Upper lobe of right lung (tissue), 1 donor: ENCODE measurements around the gene ZSCAN16. TPM values are rescaled to one million over a fixed set of nuclear protein-coding genes. Genes with fewer than 3 reads are reported as not detected.

Experiments used
- ATAC-seq: fragments of 200-7000 bp; cut with Tn5 transposase; one replicate; pipeline ENCODE4 v1.9.1; 2020; ENCODE audit warnings: mild to moderate bottlenecking, moderate library complexity
- DNase-seq: peaks from one replicate; pipeline ENCODE4 v3.0.0-alpha.2; 2020
- H3K27ac ChIP-seq: fragments of 200-600 bp; one replicate; pipeline ENCODE4 v1.8.0; 2022
- H3K27me3 ChIP-seq: fragments of 200-600 bp; one replicate; pipeline ENCODE4 v1.8.0; 2022; ENCODE audit warnings: mild to moderate bottlenecking
- H3K36me3 ChIP-seq: fragments of 200-600 bp; one replicate; pipeline ENCODE4 v1.8.0; 2022
- H3K4me1 ChIP-seq: fragments of 200-600 bp; one replicate; pipeline ENCODE4 v1.8.0; 2022
- H3K4me3 ChIP-seq: fragments of 200-600 bp; one replicate; pipeline ENCODE4 v1.8.0; 2022; ENCODE audit warnings: mild to moderate bottlenecking
- H3K9me3 ChIP-seq: fragments of 200-600 bp; one replicate; pipeline ENCODE4 v1.8.0; 2022
- intact Hi-C: fragments of 100-400 bp; cut with DNase I; formaldehyde crosslinking; loops from one replicate; pipeline ENCODE4 v1.11.0; 2022
- total RNA-seq: library from RNA; stranded (reverse); fragmentation: NEBNext Ultra II Directional; extraction: Animal tissue kit (Norgen Biotek cat#: 25700); gene quantifications from one replicate; pipeline ENCODE4 v1.2.1, GENCODE V29; 2021
- TF ChIP-seq, protein P1 (sequence below): fragments of 200-600 bp; IDR thresholded peaks from one replicate; pipeline ENCODE4 v1.8.0; 2022; ENCODE audit warnings: antibody characterized with exemption
- donor health status: DM: no; HTN: yes; CAD: no; lungs with severe emphysema.

Gene ZSCAN16
- total RNA-seq, 1 donor from 2014 or later: 5.8 TPM

DNA sequence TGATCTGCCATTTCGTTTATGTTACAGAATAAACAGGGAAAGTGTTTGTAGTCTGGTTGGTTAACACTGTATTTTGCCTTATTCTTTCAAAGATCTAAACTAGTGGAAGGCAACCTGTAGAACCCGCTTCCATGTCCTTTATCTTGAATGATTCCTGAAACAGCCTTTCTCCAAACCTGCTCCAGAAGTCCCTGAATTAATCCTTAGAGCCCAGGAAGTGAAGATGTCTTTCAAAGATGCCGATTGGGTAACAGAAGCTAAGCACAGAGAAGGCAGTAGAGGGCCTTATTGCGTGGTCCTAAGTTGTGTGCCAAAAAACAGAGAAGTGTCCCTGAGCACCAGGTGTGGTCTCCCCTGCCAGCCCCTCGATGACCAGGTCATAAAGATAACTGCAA lies 19.2 kb upstream of the ZSCAN16 start:
- no peaks in the 10 kb centered on the region for H3K27me3 ChIP-seq
- DNase-seq (no peak), ATAC-seq (no peak)
- no peaks in the 10 kb centered on the region for H3K36me3 ChIP-seq
- peaks cover 6% of the 10 kb centered on the region for H3K4me1 ChIP-seq
- H3K9me3 ChIP-seq: no peaks in the 10 kb centered on the region
- TF ChIP-seq, protein P1, sequence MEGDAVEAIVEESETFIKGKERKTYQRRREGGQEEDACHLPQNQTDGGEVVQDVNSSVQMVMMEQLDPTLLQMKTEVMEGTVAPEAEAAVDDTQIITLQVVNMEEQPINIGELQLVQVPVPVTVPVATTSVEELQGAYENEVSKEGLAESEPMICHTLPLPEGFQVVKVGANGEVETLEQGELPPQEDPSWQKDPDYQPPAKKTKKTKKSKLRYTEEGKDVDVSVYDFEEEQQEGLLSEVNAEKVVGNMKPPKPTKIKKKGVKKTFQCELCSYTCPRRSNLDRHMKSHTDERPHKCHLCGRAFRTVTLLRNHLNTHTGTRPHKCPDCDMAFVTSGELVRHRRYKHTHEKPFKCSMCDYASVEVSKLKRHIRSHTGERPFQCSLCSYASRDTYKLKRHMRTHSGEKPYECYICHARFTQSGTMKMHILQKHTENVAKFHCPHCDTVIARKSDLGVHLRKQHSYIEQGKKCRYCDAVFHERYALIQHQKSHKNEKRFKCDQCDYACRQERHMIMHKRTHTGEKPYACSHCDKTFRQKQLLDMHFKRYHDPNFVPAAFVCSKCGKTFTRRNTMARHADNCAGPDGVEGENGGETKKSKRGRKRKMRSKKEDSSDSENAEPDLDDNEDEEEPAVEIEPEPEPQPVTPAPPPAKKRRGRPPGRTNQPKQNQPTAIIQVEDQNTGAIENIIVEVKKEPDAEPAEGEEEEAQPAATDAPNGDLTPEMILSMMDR: no peak
- intact Hi-C loops: no loop called here
- peak overlapping the region; percentile 90 for H3K4me3 ChIP-seq
- H3K27ac ChIP-seq: peak overlapping the region; percentile 89

- Histone ChIP-seq H3K4me3 (no peak overlapping the region), H3K27ac (no peak overlapping the region), H3K27me3 (no peaks in the 10 kb centered on the region), H3K9me3 (no peaks in the 10 kb centered on the region), H3K36me3 (no peaks in the 10 kb centered on the region), H3K4me1 (peaks cover 6% of the 10 kb centered on the region)
- no peak for DNase-seq
- intact Hi-C loops: no loop called here
- TF ChIP-seq, protein P1: no peak
- no peak for ATAC-seq
Observed at GRCh38 chr6:28107506-28107905, 16.9 kb upstream of the ZSCAN16 start.

- DNase-seq (no peak), ATAC-seq (no peak)
- intact Hi-C loops: no loop called here
- no peak overlapping the region for H3K4me3 ChIP-seq
- no peak overlapping the region for H3K27ac ChIP-seq
- no peaks in the 10 kb centered on the region for H3K27me3 ChIP-seq
- TF ChIP-seq, protein P1: no peak
- H3K36me3 ChIP-seq: no peaks in the 10 kb centered on the region
- H3K9me3 ChIP-seq: no peaks in the 10 kb centered on the region
- H3K4me1 ChIP-seq: no peaks in the 10 kb centered on the region
Observed at GRCh38 chr6:28111964-28112363, 12.4 kb upstream of the ZSCAN16 start.

GRCh38 chr6:28115799-28116198 lies 8.6 kb upstream of the ZSCAN16 start:
- Histone ChIP-seq H3K27ac (no peak overlapping the region), H3K4me3 (no peak overlapping the region), H3K36me3 (peaks cover 12% of the 10 kb centered on the region), H3K4me1 (no peaks in the 10 kb centered on the region), H3K27me3 (no peaks in the 10 kb centered on the region), H3K9me3 (no peaks in the 10 kb centered on the region)
- no peak for DNase-seq
- TF ChIP-seq, protein P1: no peak
- intact Hi-C loops: no loop called here
- no peak for ATAC-seq

GRCh38 chr6:28117386-28118050 lies 6.9 kb upstream of the ZSCAN16 start:
- Histone ChIP-seq H3K4me3 (no peak overlapping the region), H3K27ac (no peak overlapping the region), H3K27me3 (no peaks in the 10 kb centered on the region), H3K9me3 (no peaks in the 10 kb centered on the region), H3K4me1 (no peaks in the 10 kb centered on the region), H3K36me3 (peaks cover 18% of the 10 kb centered on the region)
- intact Hi-C loops: no loop called here
- TF ChIP-seq, protein P1: no peak
- ATAC-seq (no peak), DNase-seq (no peak)

DNA sequence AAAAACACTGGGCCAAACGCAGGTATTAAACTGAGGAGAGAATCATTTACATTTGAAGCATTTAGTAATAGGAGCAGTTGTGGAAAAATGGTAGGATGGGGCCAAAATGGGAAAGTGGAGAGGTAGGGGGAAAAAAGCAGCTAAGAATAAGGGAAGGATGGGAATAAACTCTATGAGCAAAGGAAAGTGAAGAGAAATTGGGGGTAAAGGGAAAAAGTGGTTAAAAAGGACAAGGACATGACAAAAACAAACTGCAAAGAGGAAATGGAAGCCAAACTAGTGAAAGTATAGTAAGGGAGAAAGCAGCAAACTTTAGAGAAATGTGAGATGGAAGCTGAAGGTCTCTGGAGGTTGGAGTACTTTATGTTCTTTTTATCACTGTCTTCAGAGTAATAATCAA lies 6.2 kb upstream of the ZSCAN16 start:
- ATAC-seq (no peak), DNase-seq (no peak)
- H3K4me1 ChIP-seq: no peaks in the 10 kb centered on the region
- H3K9me3 ChIP-seq: no peaks in the 10 kb centered on the region
- peaks cover 18% of the 10 kb centered on the region for H3K36me3 ChIP-seq
- no peak overlapping the region for H3K27ac ChIP-seq
- no peaks in the 10 kb centered on the region for H3K27me3 ChIP-seq
- TF ChIP-seq, protein P1: no peak
- no peak overlapping the region for H3K4me3 ChIP-seq
- intact Hi-C loops: no loop called here
